Muscle layer of colon (tissue), 2 donors: ENCODE measurements around the gene PPFIBP1.

Source experiments
- H3K27ac ChIP-seq: one replicate; pipeline ENCODE4 v1.7.0; 2013; ENCODE audit warnings: low read depth, mild to moderate bottlenecking, low read length, moderate library complexity
- H3K27me3 ChIP-seq, 2 donors: one replicate each; pipeline ENCODE4 v1.7.0; 2013; ENCODE audit warnings: low read length in 2 of 2, mild to moderate bottlenecking in 2 of 2; ENCODE audit not compliant: insufficient read depth in 2 of 2, control insufficient read depth in 1 of 2
- H3K36me3 ChIP-seq: one replicate; pipeline ENCODE4 v1.7.0; 2013; ENCODE audit warnings: mild to moderate bottlenecking, low read length; ENCODE audit not compliant: insufficient read depth
- H3K4me1 ChIP-seq: one replicate; pipeline ENCODE4 v1.7.0; 2013; ENCODE audit warnings: mild to moderate bottlenecking, low read length; ENCODE audit not compliant: insufficient read depth
- H3K4me3 ChIP-seq, 2 donors: one replicate each; pipeline ENCODE4 v1.7.0; 2013; ENCODE audit warnings: low read length in 2 of 2, low read depth in 1 of 2, mild to moderate bottlenecking in 1 of 2, moderate library complexity in 1 of 2
- H3K9ac ChIP-seq: one replicate; pipeline ENCODE4 v1.7.0; 2013; ENCODE audit warnings: low read length
- H3K9me3 ChIP-seq: one replicate; pipeline ENCODE4 v1.7.0; 2013; ENCODE audit warnings: mild to moderate bottlenecking, low read length
- donor health status: abdominal sarcoma.
- donor health status: Adenocarcinoma of cecum.

Gene PPFIBP1

DNA sequence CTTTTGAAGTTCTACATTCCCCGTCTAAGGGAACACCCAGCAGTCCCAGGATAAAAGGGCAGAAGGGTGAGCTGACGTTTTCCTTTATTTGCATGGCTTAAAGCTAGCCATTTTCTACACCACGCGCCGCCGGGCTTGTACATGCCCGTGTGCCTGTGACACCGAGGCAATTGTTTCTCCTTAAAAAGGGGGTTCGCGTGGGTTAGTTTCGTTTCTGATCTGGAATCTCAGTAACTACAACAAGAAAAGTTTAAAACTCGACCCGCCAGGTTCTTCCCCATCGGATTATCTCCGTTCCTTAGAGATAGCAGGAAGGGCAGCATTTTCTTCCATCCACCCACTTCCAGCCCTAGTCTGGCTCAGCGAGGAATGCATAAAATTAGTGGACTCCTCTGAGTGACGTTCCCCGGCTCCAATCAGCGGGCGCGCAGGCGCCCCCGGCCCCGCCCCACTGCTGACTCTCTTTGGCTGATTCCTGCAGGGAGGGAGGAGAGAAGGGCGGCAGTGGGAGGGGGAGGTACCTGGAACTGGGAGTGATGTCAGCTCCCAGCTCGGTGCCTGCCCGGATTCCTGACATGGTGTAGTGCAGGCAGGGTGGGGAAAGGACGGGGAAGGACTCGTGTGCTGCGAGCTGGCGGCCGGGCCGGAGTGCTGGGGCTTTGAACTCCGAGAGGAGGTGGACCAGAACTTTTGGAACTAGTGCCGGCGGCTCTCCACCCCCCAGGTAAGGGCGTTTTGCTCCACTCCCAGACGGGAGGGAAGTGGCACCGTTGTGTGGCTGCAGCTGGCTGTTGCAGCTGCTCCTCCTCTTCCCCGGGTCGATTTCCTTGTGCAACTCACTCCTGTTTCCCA is at the start of gene PPFIBP1:
TSS of gene PPFIBP1 (plus strand) at position 565 of the 852 bp plus-strand sequence. CDS start 109,191 bp downstream, outside the sequence.
- Histone ChIP-seq H3K4me3 (peak within 1 kb of the TSS; percentile 70 to 89), H3K9ac (peak within 1 kb of the TSS; percentile 88), H3K36me3 (no peaks in the 10 kb centered on the region), H3K27ac (peak within 1 kb of the TSS; percentile 95), H3K9me3 (no peaks in the 10 kb centered on the region), H3K27me3 (no peaks in the 10 kb centered on the region), H3K4me1 (peaks cover 9% of the 10 kb centered on the region)

DNA sequence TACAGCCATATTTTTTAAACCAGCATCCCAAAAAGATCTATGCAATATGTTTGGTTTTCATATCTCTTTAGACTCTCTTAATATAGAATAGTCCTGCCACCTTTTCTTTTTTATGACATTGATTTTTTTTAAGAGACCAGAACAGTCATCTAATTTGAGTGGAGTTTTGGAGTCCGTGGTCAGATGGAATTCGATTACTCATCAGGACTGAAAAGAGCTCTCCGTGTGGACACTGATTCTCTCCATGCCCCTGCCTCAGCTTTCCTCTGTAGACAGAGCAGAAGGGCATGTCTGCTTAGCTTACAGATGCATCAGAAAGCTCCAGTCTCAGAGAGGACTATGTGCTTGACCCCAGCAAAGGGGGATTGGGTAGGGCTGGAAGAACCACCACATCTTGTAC is 49.7 kb upstream of the PPFIBP1 start:
- Histone ChIP-seq H3K36me3 (no peaks in the 10 kb centered on the region), H3K9me3 (peaks cover 10% of the 10 kb centered on the region), H3K9ac (no peak overlapping the region), H3K4me1 (no peaks in the 10 kb centered on the region), H3K4me3 (no peak overlapping the region), H3K27me3 (no peaks in the 10 kb centered on the region), H3K27ac (no peak overlapping the region)

DNA sequence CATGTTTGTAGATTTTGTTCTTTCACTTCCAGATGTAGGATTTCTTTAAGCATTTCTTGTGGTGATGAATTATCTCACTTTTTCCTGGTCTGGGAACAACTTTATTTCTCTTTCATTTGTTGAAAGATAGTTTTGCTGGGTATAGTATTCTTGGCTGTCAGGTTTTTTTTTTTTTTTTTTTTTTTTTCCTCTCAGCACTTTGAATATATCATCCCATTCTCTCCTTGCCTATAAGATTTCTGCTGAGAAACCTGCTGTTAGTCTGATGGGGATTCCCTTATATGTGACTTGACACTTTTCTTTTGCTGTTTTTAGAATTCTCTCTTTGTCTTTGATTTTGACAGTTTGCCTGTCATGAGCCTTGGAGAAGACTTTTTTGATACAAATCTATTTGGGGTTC is 47.0 kb upstream of the PPFIBP1 start:
- no peaks in the 10 kb centered on the region for H3K4me1 ChIP-seq
- H3K9ac ChIP-seq = no peak overlapping the region
- H3K27ac ChIP-seq = no peak overlapping the region
- no peaks in the 10 kb centered on the region for H3K36me3 ChIP-seq
- H3K4me3 ChIP-seq = no peak overlapping the region
- H3K9me3 ChIP-seq = peaks cover 10% of the 10 kb centered on the region
- H3K27me3 ChIP-seq = no peaks in the 10 kb centered on the region

DNA sequence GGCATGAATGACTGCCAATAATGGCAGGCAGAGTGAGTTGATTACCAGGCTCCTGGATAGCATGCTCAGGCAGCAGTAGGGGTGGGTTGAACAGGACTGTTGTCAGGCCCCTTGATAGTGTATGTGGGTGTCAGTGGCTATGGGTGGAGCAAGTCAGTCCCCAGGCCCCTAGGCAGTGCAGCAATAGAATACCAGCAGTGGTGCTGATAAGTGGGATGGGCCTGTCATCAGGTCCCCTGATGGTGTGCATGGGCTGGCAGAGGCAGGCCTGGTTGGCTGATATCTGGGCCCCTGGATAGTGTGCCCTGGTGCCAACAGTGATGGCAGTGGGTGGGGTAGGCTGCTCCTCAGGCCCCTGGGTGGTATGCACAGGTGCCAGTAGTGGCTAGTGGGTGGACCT is 45.1 kb upstream of the PPFIBP1 start:
- Histone ChIP-seq H3K27ac (no peak overlapping the region), H3K36me3 (no peaks in the 10 kb centered on the region), H3K9me3 (peaks cover 10% of the 10 kb centered on the region), H3K9ac (no peak overlapping the region), H3K4me1 (no peaks in the 10 kb centered on the region), H3K27me3 (no peaks in the 10 kb centered on the region), H3K4me3 (no peak overlapping the region)

DNA sequence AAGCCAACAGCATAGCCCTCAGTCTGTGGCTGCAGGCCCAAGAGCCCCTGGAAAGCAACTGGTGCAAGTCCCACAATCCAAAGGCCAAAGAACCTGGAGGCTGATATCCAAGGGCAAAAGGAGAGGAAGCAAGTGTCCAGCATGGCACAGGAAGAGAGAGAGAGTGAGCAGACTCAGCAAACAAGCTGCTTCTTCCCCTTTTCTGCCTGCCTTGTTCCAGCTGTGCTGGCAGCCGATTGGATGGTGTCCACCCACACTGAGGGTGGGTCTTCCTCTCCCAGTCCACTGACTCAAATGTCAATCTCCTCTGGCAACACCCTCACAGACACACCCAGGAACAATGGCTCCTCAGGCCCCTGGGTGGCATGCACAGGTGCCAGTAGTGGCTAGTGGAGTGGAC is 44.0 kb upstream of the PPFIBP1 start:
- Histone ChIP-seq H3K27me3 (no peaks in the 10 kb centered on the region), H3K4me1 (no peaks in the 10 kb centered on the region), H3K9me3 (peaks cover 10% of the 10 kb centered on the region), H3K4me3 (no peak overlapping the region), H3K9ac (no peak overlapping the region), H3K36me3 (no peaks in the 10 kb centered on the region), H3K27ac (no peak overlapping the region)

DNA sequence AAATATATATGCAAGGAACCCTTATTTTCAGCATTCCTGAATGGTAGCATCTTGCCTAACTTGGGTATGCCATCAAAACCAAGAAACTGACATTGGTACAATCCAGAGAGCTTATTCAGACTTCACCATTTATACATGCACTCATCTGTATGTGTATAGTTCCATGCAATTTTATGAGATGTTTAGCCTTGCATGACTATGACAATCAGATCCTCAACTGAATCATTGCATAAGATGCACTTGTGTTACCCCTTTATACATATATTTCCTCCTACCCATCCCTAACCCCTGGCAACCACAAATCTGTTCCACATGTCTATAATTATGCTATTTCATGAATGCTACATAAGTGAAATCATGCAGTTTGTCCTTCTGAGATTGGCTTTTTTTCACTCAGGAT is 37.0 kb upstream of the PPFIBP1 start:
- H3K9ac ChIP-seq = no peak overlapping the region
- H3K36me3 ChIP-seq = no peaks in the 10 kb centered on the region
- no peaks in the 10 kb centered on the region for H3K27me3 ChIP-seq
- H3K4me3 ChIP-seq = no peak overlapping the region
- no peak overlapping the region for H3K27ac ChIP-seq
- H3K4me1 ChIP-seq = no peaks in the 10 kb centered on the region
- no peaks in the 10 kb centered on the region for H3K9me3 ChIP-seq

DNA sequence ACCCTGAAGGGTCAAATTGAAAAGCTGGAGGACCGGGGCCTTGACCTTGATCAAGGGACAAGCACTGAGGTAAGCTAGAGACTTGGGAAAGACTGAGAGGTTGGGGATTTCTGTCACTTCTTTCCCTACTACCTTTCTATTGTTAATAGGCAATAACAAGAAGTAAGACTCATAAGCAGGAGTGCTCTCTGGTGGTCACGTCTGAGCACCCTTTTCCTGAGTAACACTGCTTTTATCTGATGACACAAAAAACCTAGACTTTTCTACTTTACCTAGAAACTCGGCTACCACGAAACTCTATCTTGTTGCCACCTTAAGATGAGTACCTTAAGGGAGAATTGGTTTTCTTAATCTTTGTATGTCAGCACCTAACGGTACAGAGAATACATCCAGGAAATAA is 35.5 kb upstream of the PPFIBP1 start:
- no peak overlapping the region for H3K9ac ChIP-seq
- H3K4me3 ChIP-seq = no peak overlapping the region

DNA sequence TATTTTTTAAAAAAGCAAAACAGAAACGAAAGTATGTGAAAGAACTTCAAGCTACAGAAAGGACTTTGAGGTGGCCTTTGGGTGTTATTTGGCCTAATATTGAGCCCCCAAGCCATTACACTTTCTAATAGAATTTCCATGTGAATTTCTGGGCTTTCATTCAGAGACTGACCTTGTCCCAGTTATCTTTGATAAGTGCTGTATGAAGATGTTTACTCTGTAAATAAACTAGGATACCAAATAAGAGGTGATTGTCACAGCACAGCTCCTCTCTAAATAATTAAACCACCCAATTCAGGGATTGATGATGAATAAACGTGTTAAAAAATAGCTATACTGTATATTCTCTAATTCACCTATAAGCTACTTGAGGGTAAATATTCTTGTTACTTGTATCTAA is 32.8 kb upstream of the PPFIBP1 start:
- Histone ChIP-seq H3K27me3 (no peaks in the 10 kb centered on the region), H3K4me3 (no peak overlapping the region), H3K4me1 (no peaks in the 10 kb centered on the region), H3K27ac (no peak overlapping the region), H3K36me3 (no peaks in the 10 kb centered on the region), H3K9ac (no peak overlapping the region), H3K9me3 (no peaks in the 10 kb centered on the region)

More for the DNA sequence above, 35.5 kb upstream of the PPFIBP1 start:
- no peaks in the 10 kb centered on the region for H3K36me3 ChIP-seq
- H3K9me3 ChIP-seq = no peaks in the 10 kb centered on the region
- no peaks in the 10 kb centered on the region for H3K27me3 ChIP-seq
- H3K4me1 ChIP-seq = no peaks in the 10 kb centered on the region
- no peak overlapping the region for H3K27ac ChIP-seq

DNA sequence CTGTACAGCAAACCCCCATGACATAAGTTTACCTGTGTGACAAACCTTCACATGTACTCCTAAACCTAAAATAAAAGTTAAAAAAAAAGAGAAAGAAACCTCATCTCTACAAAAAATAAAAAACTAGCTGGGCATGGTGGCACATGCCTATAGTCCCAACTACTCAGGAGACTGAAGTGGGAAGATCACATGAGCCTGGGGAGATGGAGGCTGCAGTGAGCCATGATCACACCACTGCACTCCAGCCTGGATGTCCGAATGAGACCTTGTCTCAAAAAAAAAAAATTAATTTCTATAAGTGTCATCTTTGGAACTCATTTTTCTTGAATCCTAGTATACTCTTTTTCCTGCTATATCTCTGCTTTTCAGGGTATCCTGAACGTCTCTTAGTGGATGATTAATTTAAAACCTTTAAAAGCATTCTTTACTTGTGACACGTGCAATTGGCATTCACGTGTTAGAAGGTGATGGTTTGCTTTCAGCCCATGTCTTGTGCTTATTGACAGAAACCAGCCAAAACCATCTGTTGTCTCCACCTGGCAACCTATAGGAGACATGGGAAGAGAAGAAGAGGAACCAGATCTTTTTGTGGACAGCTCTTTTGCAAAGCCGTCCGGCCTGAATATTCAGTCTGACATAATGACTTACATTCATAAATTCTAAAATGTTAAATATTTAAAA is 30.6 kb upstream of the PPFIBP1 start:
- no peaks in the 10 kb centered on the region for H3K36me3 ChIP-seq
- H3K27ac ChIP-seq = no peak overlapping the region
- H3K4me3 ChIP-seq = no peak overlapping the region
- H3K27me3 ChIP-seq = no peaks in the 10 kb centered on the region
- no peaks in the 10 kb centered on the region for H3K4me1 ChIP-seq
- H3K9ac ChIP-seq = no peak overlapping the region
- H3K9me3 ChIP-seq = no peaks in the 10 kb centered on the region

DNA sequence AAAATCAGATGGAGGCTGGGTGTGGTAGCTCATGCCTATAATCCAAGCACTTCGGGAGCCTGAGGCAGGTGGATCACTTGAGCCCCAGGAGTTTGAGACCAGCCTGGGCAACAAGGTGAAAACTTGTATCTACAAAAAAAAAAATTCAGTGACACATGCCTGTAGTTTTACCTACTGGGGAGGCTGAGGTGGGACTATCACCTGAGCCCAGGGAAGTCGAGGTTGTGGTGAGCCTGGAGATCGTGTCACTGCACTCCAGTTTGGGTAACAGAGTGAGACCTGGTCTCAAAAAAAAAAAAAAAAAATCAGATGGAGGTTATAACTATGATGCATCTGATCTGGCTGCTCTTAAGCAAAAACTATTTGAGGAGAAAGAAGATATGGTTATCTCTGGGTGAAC is 26.6 kb upstream of the PPFIBP1 start:
- H3K27ac ChIP-seq = no peak overlapping the region
- no peaks in the 10 kb centered on the region for H3K9me3 ChIP-seq
- H3K9ac ChIP-seq = no peak overlapping the region
- H3K27me3 ChIP-seq = no peaks in the 10 kb centered on the region
- H3K4me1 ChIP-seq = no peaks in the 10 kb centered on the region
- H3K4me3 ChIP-seq = no peak overlapping the region
- no peaks in the 10 kb centered on the region for H3K36me3 ChIP-seq

DNA sequence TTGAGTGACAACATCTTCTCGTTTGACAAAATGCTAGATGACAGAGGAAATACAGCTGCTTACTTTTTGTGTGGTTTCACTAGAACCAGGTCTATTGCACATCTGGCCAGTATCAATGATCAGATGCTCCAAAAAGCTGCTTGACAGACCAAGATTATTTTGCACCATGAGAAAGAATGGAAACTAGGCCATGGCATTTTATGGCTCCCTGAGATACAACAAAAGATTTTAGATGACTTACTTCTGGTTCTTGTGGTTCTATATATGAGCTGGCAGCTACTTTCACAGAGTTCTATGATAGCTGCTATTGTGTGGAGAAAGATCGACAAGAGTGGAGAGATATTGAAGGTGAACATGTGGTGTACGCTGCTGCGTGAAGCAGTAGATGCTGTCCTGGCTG is 25.9 kb upstream of the PPFIBP1 start:
- H3K9me3 ChIP-seq = no peaks in the 10 kb centered on the region
- no peaks in the 10 kb centered on the region for H3K36me3 ChIP-seq
- H3K4me3 ChIP-seq = no peak overlapping the region
- no peaks in the 10 kb centered on the region for H3K27me3 ChIP-seq
- H3K4me1 ChIP-seq = no peaks in the 10 kb centered on the region
- H3K9ac ChIP-seq = no peak overlapping the region
- no peak overlapping the region for H3K27ac ChIP-seq
